Astrocyte (in vitro differentiated cells and primary cell): ENCODE measurements around the gene SAMM50. TPM values are rescaled to one million over a fixed set of nuclear protein-coding genes. Genes with fewer than 3 reads are reported as not detected.

Experiments used
- DNase-seq: peaks from one replicate; pipeline ENCODE4 v3.0.0-alpha.2; 2010; ENCODE audit warnings: low read depth
- FAIRE-seq: peaks from 2 replicates; lab custom pipeline; 2011; peaks lifted over from hg19 to GRCh38; lab: Jason Lieb, UNC
- H2AFZ ChIP-seq: 2 replicates; pipeline ENCODE4 v1.6.0; 2012; ENCODE audit warnings: low read depth, low read length, inconsistent platforms
- H3K27ac ChIP-seq: 2 replicates; pipeline ENCODE4 v1.5.1; 2011; ENCODE audit warnings: low read depth, low read length, inconsistent platforms
- H3K27me3 ChIP-seq: 2 replicates; pipeline ENCODE4 v1.6.0; 2011; ENCODE audit warnings: low read length, inconsistent platforms; ENCODE audit not compliant: insufficient read depth
- H3K36me3 ChIP-seq: 2 replicates; pipeline ENCODE4 v1.5.1; 2011; ENCODE audit warnings: low read length, inconsistent platforms; ENCODE audit not compliant: insufficient read depth
- H3K4me1 ChIP-seq: 2 replicates; pipeline ENCODE4 v1.5.1; 2011; ENCODE audit warnings: low read length, inconsistent platforms; ENCODE audit not compliant: insufficient read depth
- H3K4me2 ChIP-seq: 2 replicates; pipeline ENCODE4 v1.6.0; 2012; ENCODE audit warnings: low read length, inconsistent platforms
- H3K4me3 ChIP-seq: 2 replicates; pipeline ENCODE4 v1.5.1; 2011; ENCODE audit warnings: low read depth, mild to moderate bottlenecking, low read length, inconsistent platforms; ENCODE audit not compliant: insufficient read depth
- H3K79me2 ChIP-seq: 2 replicates; pipeline ENCODE4 v1.6.0; 2012; ENCODE audit warnings: mild to moderate bottlenecking, low read length, inconsistent platforms; ENCODE audit not compliant: insufficient read depth
- H3K9ac ChIP-seq: 2 replicates; pipeline ENCODE4 v1.6.0; 2012; ENCODE audit warnings: mild to moderate bottlenecking, low read length, inconsistent platforms
- H3K9me3 ChIP-seq: 2 replicates; pipeline ENCODE4 v1.5.1; 2012; ENCODE audit warnings: low read depth, mild to moderate bottlenecking, low read length, inconsistent platforms; ENCODE audit not compliant: insufficient read depth
- H4K20me1 ChIP-seq: 2 replicates; pipeline ENCODE4 v1.6.0; 2012; ENCODE audit warnings: low read length, inconsistent platforms; ENCODE audit not compliant: insufficient read depth
- H3K27ac Mint-ChIP-seq: one replicate; pipeline ENCODE4 v1.8.0; 2021; ENCODE audit warnings: mild to moderate bottlenecking, mixed read lengths; ENCODE audit not compliant: unreplicated experiment
- H3K27me3 Mint-ChIP-seq: one replicate; pipeline ENCODE4 v1.8.0; 2021; ENCODE audit warnings: low read depth, mixed read lengths; ENCODE audit not compliant: unreplicated experiment
- H3K36me3 Mint-ChIP-seq: one replicate; pipeline ENCODE4 v1.8.0; 2021; ENCODE audit warnings: low read depth, mixed read lengths; ENCODE audit not compliant: unreplicated experiment
- H3K4me1 Mint-ChIP-seq: one replicate; pipeline ENCODE4 v1.8.0; 2021; ENCODE audit warnings: low read depth, mixed read lengths; ENCODE audit not compliant: unreplicated experiment
- H3K4me3 Mint-ChIP-seq: one replicate; pipeline ENCODE4 v1.8.0; 2021; ENCODE audit warnings: mild to moderate bottlenecking, moderate library complexity, mixed read lengths; ENCODE audit not compliant: unreplicated experiment
- H3K9me3 Mint-ChIP-seq: one replicate; pipeline ENCODE4 v1.8.0; 2021; ENCODE audit warnings: mild to moderate bottlenecking, mixed read lengths; ENCODE audit not compliant: unreplicated experiment
- CTCF ChIP-seq: IDR thresholded peaks from 2 replicates; pipeline ENCODE4 v1.5.1; 2011; ENCODE audit warnings: low read depth, mild to moderate bottlenecking, inconsistent platforms, low read length, moderate library complexity; ENCODE audit not compliant: insufficient read depth
- EZH2 ChIP-seq: IDR thresholded peaks from 2 replicates; pipeline ENCODE4 v1.6.1; 2012; ENCODE audit warnings: mild to moderate bottlenecking, low read length, inconsistent platforms; ENCODE audit not compliant: insufficient read depth
- total RNA-seq: library from RNA; stranded (reverse); gene quantifications from 2 replicates; pipeline ENCODE4 v1.2.1, GENCODE V29; 2021

The SAMM50 gene
- total RNA-seq, 1 donor from 2014 or later: 63.4 TPM

DNA sequence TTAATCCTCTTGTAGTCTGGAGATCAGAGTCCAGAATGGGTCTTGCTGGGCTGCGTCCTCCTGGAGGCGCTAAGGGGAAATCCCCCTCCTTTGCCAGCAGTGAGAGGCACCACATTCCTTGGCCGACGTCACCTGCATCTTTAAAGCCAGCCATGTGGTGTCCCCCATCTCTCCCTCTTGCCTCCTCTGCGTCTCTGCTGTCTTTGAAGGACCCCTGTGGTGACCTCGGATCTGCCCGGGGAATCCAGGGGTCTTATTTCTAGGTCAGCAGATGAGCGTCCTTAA, 41.7 kb downstream of the SAMM50 start:
- no peak overlapping the region for H3K4me3 Mint-ChIP-seq
- Histone ChIP-seq H3K79me2 (peaks cover 5% of the 10 kb centered on the region), H3K36me3 (peaks cover 10% of the 10 kb centered on the region), H3K27me3 (no peaks in the 10 kb centered on the region), H3K27ac (no peak overlapping the region), H3K4me1 (peaks cover 9% of the 10 kb centered on the region), H4K20me1 (peaks cover 42% of the 10 kb centered on the region), H3K4me3 (no peak overlapping the region), H2AFZ (no peak overlapping the region), H3K9ac (no peak overlapping the region), H3K9me3 (no peaks in the 10 kb centered on the region), H3K4me2 (no peak overlapping the region)
- peaks cover 18% of the 10 kb centered on the region for H3K36me3 Mint-ChIP-seq
- no peak for TF ChIP-seq CTCF
- no peak for TF ChIP-seq EZH2
- H3K27ac Mint-ChIP-seq: no peak overlapping the region
- H3K27me3 Mint-ChIP-seq: no peaks in the 10 kb centered on the region
- DNase-seq (no peak), FAIRE-seq (no peak)
- H3K4me1 Mint-ChIP-seq: no peaks in the 10 kb centered on the region
- no peaks in the 10 kb centered on the region for H3K9me3 Mint-ChIP-seq

DNA sequence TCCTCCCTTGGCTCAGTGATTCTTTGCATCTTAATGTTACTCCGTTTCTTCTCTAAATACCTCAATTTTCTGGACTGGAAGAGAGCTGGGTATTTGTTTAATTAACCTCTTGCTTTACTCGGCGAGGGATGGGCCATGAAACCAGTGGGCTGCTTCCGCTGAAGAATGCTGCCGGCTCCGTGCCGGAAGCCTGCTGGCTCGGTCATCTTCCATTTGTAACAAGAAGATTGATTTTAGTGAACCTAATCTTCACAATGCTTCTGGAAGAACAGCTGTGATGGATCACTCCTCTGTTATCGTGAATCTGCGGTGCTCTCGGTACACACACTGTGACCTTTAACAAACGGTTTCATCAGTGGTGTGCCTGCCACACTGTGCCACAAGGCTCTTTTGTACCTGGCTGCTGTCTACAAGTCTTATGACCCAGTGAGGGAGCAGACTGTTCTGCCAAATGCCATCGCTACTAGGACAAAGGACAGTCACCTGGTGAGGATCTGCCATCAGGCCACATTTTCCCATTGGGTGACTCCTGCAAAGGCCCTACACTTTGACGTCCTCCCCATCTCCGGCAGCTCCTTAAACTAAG, 43.5 kb downstream of the SAMM50 start:
- H3K36me3 ChIP-seq: peaks cover 10% of the 10 kb centered on the region
- no peak for TF ChIP-seq EZH2
- TF ChIP-seq CTCF: no peak
- H3K36me3 Mint-ChIP-seq: peaks cover 14% of the 10 kb centered on the region

DNA sequence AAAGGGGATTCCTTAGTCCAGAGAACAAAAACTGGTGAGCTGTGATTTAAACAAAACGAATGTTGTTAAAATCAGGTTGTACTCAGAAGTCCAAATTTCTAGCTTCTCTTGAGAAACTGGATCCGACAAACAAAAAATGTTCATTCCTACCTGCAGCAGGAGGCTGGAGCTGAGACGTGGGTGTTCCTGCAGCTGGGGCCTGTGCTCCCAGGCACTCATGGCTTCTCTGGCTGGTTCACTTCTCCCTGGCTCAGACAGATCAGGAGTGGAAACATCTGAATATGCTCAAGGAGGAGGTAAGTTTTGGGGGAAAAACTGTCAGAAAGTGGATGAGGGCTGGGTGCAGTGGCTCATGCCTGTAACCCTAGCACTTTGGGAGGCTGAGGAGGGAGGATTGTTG, 44.1 kb downstream of the SAMM50 start:
- Mint-ChIP-seq H3K9me3 (no peaks in the 10 kb centered on the region), H3K36me3 (peaks cover 16% of the 10 kb centered on the region), H3K27me3 (no peaks in the 10 kb centered on the region), H3K4me1 (peaks cover 1% of the 10 kb centered on the region), H3K27ac (no peak overlapping the region), H3K4me3 (no peak overlapping the region)
- Histone ChIP-seq H3K79me2 (no peaks in the 10 kb centered on the region), H2AFZ (no peak overlapping the region), H3K4me2 (no peak overlapping the region), H3K36me3 (peaks cover 10% of the 10 kb centered on the region), H3K9me3 (no peaks in the 10 kb centered on the region), H3K4me1 (no peaks in the 10 kb centered on the region), H4K20me1 (peaks cover 19% of the 10 kb centered on the region), H3K27ac (no peak overlapping the region), H3K27me3 (no peaks in the 10 kb centered on the region), H3K9ac (no peak overlapping the region), H3K4me3 (no peak overlapping the region)
- DNase-seq (no peak), FAIRE-seq (no peak)
- TF ChIP-seq EZH2: no peak
- TF ChIP-seq CTCF: no peak

More for the DNA sequence above, 43.5 kb downstream of the SAMM50 start:
- H3K4me2 ChIP-seq: no peak overlapping the region
- H2AFZ ChIP-seq: no peak overlapping the region
- Mint-ChIP-seq H3K27me3 (no peaks in the 10 kb centered on the region), H3K4me1 (no peaks in the 10 kb centered on the region), H3K27ac (no peak overlapping the region), H3K9me3 (no peaks in the 10 kb centered on the region), H3K4me3 (no peak overlapping the region)
- FAIRE-seq: no peak
- no peaks in the 10 kb centered on the region for H3K9me3 ChIP-seq
- no peak overlapping the region for H3K9ac ChIP-seq
- H3K79me2 ChIP-seq: peaks cover 4% of the 10 kb centered on the region
- no peak for DNase-seq
- H3K4me1 ChIP-seq: no peaks in the 10 kb centered on the region
- peaks cover 25% of the 10 kb centered on the region for H4K20me1 ChIP-seq
- no peak overlapping the region for H3K27ac ChIP-seq
- H3K4me3 ChIP-seq: no peak overlapping the region
- no peaks in the 10 kb centered on the region for H3K27me3 ChIP-seq
